Uterus (tissue), 2 donors: ENCODE measurements around the gene STIP1.

Experiments used
- POLR2A ChIP-seq, 2 donors: fragments of 450-650 bp; IDR thresholded peaks; one replicate each; pipeline ENCODE4 v1.6.1; 2016; ENCODE audit warnings: antibody characterized with exemption in 2 of 2, mild to moderate bottlenecking in 1 of 2, moderate library complexity in 1 of 2
- TF ChIP-seq, protein P1 (sequence below), 4 experiments: fragments of 200-600 bp in 2 of 4; fragments of 450-650 bp in 2 of 4; sonication (generic) in 2 of 4; IDR thresholded peaks; one replicate each; pipeline ENCODE4 v1.5.1; 2016 to 2019; ENCODE audit warnings: antibody characterized with exemption in 4 of 4, mild to moderate bottlenecking in 2 of 4, moderate library complexity in 1 of 4

DNA sequence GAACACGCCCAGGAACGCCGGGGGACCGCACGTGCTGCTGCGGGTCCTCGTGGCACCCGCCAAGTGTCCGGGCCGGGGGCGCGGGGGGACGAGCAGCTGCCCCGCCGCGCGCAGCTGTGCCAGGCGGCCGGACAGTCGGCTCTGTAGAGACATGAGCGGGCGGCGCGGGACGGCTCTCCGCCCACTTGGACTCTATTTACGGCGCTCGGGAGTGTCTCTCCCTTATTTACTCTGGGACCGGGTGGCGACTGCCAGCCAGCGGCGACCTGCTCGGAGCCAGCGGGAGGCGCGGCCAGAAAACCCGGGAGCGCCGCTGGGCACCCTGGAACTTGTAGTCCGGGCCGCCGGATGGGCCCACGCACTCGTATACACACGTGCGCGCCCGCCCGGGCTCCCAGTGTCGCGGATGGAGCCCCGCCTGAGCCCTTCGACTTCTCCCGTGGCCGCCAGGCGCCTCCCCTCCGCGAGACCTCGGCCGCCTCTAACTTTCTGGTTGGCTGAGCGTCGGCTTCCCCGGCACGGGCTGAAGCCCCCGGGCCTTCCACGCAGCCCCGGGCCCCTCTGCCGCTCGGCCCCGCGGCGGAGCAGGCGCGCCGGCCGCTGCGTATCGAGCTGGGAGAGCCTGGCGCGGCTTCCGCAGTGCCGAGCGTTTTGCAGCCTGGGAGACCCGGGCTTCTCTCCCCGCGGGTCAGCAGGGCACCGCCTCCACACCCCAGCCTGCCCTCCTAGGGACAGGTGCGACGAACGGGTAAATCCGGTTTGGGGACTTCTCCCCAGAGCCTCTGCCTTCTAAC lies 19.9 kb upstream of the STIP1 start, which contains the start of gene MACROD1:
- TF ChIP-seq, protein P1, sequence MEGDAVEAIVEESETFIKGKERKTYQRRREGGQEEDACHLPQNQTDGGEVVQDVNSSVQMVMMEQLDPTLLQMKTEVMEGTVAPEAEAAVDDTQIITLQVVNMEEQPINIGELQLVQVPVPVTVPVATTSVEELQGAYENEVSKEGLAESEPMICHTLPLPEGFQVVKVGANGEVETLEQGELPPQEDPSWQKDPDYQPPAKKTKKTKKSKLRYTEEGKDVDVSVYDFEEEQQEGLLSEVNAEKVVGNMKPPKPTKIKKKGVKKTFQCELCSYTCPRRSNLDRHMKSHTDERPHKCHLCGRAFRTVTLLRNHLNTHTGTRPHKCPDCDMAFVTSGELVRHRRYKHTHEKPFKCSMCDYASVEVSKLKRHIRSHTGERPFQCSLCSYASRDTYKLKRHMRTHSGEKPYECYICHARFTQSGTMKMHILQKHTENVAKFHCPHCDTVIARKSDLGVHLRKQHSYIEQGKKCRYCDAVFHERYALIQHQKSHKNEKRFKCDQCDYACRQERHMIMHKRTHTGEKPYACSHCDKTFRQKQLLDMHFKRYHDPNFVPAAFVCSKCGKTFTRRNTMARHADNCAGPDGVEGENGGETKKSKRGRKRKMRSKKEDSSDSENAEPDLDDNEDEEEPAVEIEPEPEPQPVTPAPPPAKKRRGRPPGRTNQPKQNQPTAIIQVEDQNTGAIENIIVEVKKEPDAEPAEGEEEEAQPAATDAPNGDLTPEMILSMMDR (IDR thresholded peaks at IDR 0.05) = peak in 1 of 4 experiments; percentile 9
- peak; percentile 27 to 28 for TF ChIP-seq POLR2A (IDR thresholded peaks at IDR 0.05)
